Panc1 (cell line): ENCODE data around the gene NOVA1. TPM values are rescaled to one million over a fixed set of nuclear protein-coding genes. Genes with fewer than 3 reads are reported as not detected.

Experiments used
- ATAC-seq: fragments of 200-7000 bp; cut with Tn5 transposase; 2 replicates; pipeline ENCODE4 v1.9.1; 2020; ENCODE audit warnings: mild to moderate bottlenecking, moderate library complexity
- BruUV-seq: library from RNA; stranded (reverse); fragments of 400-500 nt; replicated peaks from 2 replicates; lab custom pipeline; 2021; lab: Mats Ljungman, UMichigan
- CTCF ChIA-PET: fragments of 300-600 bp; sonication (Branson Sonifier 250); formaldehyde crosslinking; loops from one replicate; lab custom pipeline; 2022; ENCODE audit warnings: antibody characterized with exemption; lab: Charles Lee
- POLR2A ChIA-PET: fragments of 300-600 bp; sonication (Branson Sonifier 250); formaldehyde crosslinking; loops from one replicate; lab custom pipeline; 2022; ENCODE audit warnings: antibody characterized with exemption; lab: Charles Lee
- DNase-seq: peaks from one replicate; pipeline ENCODE4 v3.0.0-alpha.2; 2010; ENCODE audit warnings: low read depth, low spot score
- H3K27ac ChIP-seq: 2 replicates; pipeline ENCODE4 v1.5.1; 2011; ENCODE audit warnings: mild to moderate bottlenecking, low read length, inconsistent platforms
- H3K27me3 ChIP-seq: fragments of 200-500 bp; sonication (Bioruptor generic); 2 replicates; pipeline ENCODE4 v1.6.0; 2014; ENCODE audit warnings: low read length, inconsistent platforms; ENCODE audit not compliant: control insufficient read depth, insufficient read depth
- H3K36me3 ChIP-seq: fragments of 200-500 bp; sonication (Bioruptor generic); 2 replicates; pipeline ENCODE4 v1.5.1; 2014; ENCODE audit warnings: inconsistent platforms, mild to moderate bottlenecking, low read length, moderate library complexity; ENCODE audit not compliant: control insufficient read depth, insufficient read depth
- H3K4me1 ChIP-seq: 2 replicates; pipeline ENCODE4 v1.5.1; 2011; ENCODE audit warnings: inconsistent platforms, mild to moderate bottlenecking, low read length, moderate library complexity; ENCODE audit not compliant: control insufficient read depth, insufficient read depth
- H3K4me3 ChIP-seq, 2 experiments: 2 replicates each; pipeline ENCODE4 v1.5.1; 2011 to 2012; ENCODE audit warnings: low read depth in 2 of 2, low read length in 2 of 2, mild to moderate bottlenecking in 2 of 2, inconsistent platforms in 1 of 2, moderate library complexity in 1 of 2
- H3K9me3 ChIP-seq: fragments of 200-500 bp; sonication (Bioruptor generic); 2 replicates; pipeline ENCODE4 v1.5.1; 2014; ENCODE audit warnings: low read depth, mild to moderate bottlenecking, inconsistent platforms, low read length, moderate library complexity; ENCODE audit not compliant: control insufficient read depth, insufficient read depth
- CTCF ChIP-seq: fragments of 450-650 bp; IDR thresholded peaks from 2 replicates; pipeline ENCODE4 v1.5.1; 2017; ENCODE audit warnings: mild to moderate bottlenecking
- POLR2AphosphoS5 ChIP-seq: IDR thresholded peaks from 2 replicates; pipeline ENCODE4 v1.6.1; 2012; ENCODE audit warnings: mild to moderate bottlenecking, low read depth, low read length, moderate library complexity
- SIN3A ChIP-seq: IDR thresholded peaks from 2 replicates; pipeline ENCODE4 v1.6.1; 2012; ENCODE audit warnings: low read depth, mild to moderate bottlenecking, low read length, moderate library complexity, borderline replicate concordance; ENCODE audit not compliant: insufficient read depth
- TCF7L2 ChIP-seq: IDR thresholded peaks from 2 replicates; pipeline ENCODE4 v1.6.1; 2011; ENCODE audit warnings: mild to moderate bottlenecking, low read depth, low read length, inconsistent platforms
- in situ Hi-C: cut with HindIII; loops from 2 replicates; pipeline ENCODE4 v1.10.0; 2016; ENCODE audit warnings: low sequenced_read_pairs, low pct_unique_long_range_greater_than_20kb
- intact Hi-C: fragments of 100-400 bp; cut with micrococcal nuclease; formaldehyde crosslinking; loops from one replicate; pipeline ENCODE4 v1.10.0; 2022; ENCODE audit not compliant: unreplicated experiment
- total RNA-seq: library from RNA; stranded (reverse); gene quantifications from one replicate; pipeline ENCODE4 v1.2.1, GENCODE V29; 2021; ENCODE audit not compliant: unreplicated experiment
- TF ChIP-seq, protein P1 (sequence below), 2 experiments: IDR thresholded peaks; 2 replicates each; pipeline ENCODE4 v1.6.1; 2011 to 2012; ENCODE audit warnings: low read depth in 2 of 2, control low read depth in 1 of 2, low read length in 1 of 2, mild to moderate bottlenecking in 1 of 2, moderate library complexity in 1 of 2; ENCODE audit not compliant: insufficient read depth in 1 of 2

Gene NOVA1
- total RNA-seq, 1 experiment from 2014 or later: not detected

- no peak overlapping the region for H3K27ac ChIP-seq
Measured at GRCh38 chr14:26414926-26415325, 182.9 kb downstream of the NOVA1 start.

GRCh38 chr14:26414103-26414502 is 183.7 kb downstream of the NOVA1 start:
- ChIA-PET CTCF (no interaction called here), POLR2A (no interaction called here)
- intact Hi-C loops: no loop called here

More at GRCh38 chr14:26414926-26415325, 182.9 kb downstream of the NOVA1 start:
- intact Hi-C loops: no loop called here
- ChIA-PET POLR2A (no interaction called here), CTCF (no interaction called here)
- Histone ChIP-seq H3K4me1 (no peaks in the 10 kb centered on the region), H3K27me3 (no peaks in the 10 kb centered on the region), H3K36me3 (no peaks in the 10 kb centered on the region), H3K9me3 (no peaks in the 10 kb centered on the region), H3K4me3 (no peak overlapping the region)
- in situ Hi-C loops: no loop called here
- no peak for DNase-seq
- no peak for TF ChIP-seq TCF7L2
- TF ChIP-seq, protein P1, sequence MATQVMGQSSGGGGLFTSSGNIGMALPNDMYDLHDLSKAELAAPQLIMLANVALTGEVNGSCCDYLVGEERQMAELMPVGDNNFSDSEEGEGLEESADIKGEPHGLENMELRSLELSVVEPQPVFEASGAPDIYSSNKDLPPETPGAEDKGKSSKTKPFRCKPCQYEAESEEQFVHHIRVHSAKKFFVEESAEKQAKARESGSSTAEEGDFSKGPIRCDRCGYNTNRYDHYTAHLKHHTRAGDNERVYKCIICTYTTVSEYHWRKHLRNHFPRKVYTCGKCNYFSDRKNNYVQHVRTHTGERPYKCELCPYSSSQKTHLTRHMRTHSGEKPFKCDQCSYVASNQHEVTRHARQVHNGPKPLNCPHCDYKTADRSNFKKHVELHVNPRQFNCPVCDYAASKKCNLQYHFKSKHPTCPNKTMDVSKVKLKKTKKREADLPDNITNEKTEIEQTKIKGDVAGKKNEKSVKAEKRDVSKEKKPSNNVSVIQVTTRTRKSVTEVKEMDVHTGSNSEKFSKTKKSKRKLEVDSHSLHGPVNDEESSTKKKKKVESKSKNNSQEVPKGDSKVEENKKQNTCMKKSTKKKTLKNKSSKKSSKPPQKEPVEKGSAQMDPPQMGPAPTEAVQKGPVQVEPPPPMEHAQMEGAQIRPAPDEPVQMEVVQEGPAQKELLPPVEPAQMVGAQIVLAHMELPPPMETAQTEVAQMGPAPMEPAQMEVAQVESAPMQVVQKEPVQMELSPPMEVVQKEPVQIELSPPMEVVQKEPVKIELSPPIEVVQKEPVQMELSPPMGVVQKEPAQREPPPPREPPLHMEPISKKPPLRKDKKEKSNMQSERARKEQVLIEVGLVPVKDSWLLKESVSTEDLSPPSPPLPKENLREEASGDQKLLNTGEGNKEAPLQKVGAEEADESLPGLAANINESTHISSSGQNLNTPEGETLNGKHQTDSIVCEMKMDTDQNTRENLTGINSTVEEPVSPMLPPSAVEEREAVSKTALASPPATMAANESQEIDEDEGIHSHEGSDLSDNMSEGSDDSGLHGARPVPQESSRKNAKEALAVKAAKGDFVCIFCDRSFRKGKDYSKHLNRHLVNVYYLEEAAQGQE (IDR thresholded peaks at IDR 0.05; ENCODE audit: insufficient read depth in 1 of 2, low read depth in 2 of 2, low read length in 1 of 2): no peak
- no peak for TF ChIP-seq SIN3A
- TF ChIP-seq POLR2AphosphoS5: no peak
- no peak for TF ChIP-seq CTCF
- no TSS peak for BruUV-seq
- no peak for ATAC-seq

More at GRCh38 chr14:26414103-26414502, 183.7 kb downstream of the NOVA1 start:
- Histone ChIP-seq H3K36me3 (no peaks in the 10 kb centered on the region), H3K9me3 (no peaks in the 10 kb centered on the region), H3K27ac (no peak overlapping the region), H3K27me3 (no peaks in the 10 kb centered on the region), H3K4me3 (no peak overlapping the region), H3K4me1 (no peaks in the 10 kb centered on the region)
- in situ Hi-C loops: no loop called here
- no TSS peak for BruUV-seq
- DNase-seq (no peak), ATAC-seq (no peak)
- TF ChIP-seq CTCF: no peak
- TF ChIP-seq POLR2AphosphoS5: no peak
- TF ChIP-seq, protein P1 (IDR thresholded peaks at IDR 0.05; ENCODE audit: insufficient read depth in 1 of 2, low read depth in 2 of 2, low read length in 1 of 2): no peak
- no peak for TF ChIP-seq SIN3A
- TF ChIP-seq TCF7L2: no peak
